ENCODE data around the gene PELI2.

DNA sequence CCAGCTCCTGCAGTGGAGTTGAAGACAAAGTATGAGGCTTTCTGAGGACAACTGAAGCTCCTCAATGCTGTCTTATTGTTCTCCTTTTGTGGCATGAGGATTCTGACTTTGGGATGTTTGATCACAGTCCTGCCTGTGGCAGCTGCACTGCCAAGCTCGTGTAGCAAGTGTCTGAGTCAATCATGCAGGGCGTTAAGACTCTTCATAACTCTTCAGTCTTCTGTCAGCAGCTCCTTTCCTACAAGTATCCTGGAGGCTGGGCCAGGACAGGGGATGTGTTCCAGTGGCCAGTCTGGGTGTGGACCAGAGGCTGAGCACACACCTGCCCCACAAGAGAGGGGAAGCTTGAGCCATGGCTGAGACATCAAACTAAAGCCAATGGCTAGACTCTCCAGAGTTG is 94.3 kb downstream of the PELI2 start:
- TF ChIP-seq, protein P1, sequence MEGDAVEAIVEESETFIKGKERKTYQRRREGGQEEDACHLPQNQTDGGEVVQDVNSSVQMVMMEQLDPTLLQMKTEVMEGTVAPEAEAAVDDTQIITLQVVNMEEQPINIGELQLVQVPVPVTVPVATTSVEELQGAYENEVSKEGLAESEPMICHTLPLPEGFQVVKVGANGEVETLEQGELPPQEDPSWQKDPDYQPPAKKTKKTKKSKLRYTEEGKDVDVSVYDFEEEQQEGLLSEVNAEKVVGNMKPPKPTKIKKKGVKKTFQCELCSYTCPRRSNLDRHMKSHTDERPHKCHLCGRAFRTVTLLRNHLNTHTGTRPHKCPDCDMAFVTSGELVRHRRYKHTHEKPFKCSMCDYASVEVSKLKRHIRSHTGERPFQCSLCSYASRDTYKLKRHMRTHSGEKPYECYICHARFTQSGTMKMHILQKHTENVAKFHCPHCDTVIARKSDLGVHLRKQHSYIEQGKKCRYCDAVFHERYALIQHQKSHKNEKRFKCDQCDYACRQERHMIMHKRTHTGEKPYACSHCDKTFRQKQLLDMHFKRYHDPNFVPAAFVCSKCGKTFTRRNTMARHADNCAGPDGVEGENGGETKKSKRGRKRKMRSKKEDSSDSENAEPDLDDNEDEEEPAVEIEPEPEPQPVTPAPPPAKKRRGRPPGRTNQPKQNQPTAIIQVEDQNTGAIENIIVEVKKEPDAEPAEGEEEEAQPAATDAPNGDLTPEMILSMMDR (IDR thresholded peaks at IDR 0.05), result no peak
- no peak for TF ChIP-seq ZFX (IDR thresholded peaks at IDR 0.05; ENCODE audit: borderline replicate concordance)

Measured in 22Rv1 (cell line).